Tongue (tissue), 2 donors: ENCODE data around the gene SOAT2. TPM values are rescaled to one million over a fixed set of nuclear protein-coding genes. Genes with fewer than 3 reads are reported as not detected.

Experiments used
- DNase-seq: peaks from one replicate; pipeline ENCODE4 v3.0.0-alpha.2; 2015
- total RNA-seq: library from RNA; depleted of rRNA; stranded (reverse); fragments of >200 nt; gene quantifications from one replicate; pipeline ENCODE4 v1.2.3, GENCODE V29; 2014

Gene SOAT2
- total RNA-seq, 1 donor from 2014 or later, result not detected

DNA sequence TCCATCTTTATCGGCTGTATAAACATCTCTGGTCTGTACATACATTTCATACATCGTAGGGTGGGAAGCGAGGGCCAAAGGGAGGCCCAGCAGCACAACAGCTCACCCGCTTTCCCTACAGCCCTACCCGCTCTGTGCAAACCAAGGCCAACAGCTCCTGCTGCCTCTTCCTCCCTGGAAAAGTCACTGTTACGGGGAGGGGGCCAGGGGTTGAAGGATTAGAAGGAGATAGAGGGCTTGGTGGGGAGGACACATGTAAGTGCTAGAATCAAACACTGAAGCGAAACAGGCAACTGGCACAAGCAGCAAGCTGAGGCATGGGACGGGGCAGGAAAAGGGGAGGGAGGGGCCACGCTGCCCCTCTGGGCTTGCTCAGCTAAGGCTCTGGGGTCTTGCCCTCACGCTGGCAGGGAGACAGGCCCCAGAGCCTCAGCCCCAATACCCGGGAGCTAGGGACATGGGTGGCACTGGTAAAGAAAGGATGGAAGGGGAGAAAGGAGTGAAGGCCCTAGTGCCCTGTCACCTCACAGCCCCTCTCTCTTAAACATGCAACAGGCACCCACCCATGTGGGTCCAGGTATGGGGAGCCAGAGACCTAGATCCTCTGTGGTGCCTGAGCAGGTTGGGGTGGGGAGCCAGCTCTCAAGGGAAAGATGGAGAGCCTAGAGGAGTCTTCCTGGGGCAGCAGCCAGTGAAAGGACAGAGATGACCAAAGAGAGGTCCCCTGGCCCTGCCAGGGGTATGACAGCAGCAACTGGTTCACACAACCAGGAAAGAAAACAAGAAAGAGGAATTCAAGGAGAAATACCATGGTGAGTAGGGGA, 38.5 kb upstream of the SOAT2 start:
- peak; percentile 4 for DNase-seq

DNA sequence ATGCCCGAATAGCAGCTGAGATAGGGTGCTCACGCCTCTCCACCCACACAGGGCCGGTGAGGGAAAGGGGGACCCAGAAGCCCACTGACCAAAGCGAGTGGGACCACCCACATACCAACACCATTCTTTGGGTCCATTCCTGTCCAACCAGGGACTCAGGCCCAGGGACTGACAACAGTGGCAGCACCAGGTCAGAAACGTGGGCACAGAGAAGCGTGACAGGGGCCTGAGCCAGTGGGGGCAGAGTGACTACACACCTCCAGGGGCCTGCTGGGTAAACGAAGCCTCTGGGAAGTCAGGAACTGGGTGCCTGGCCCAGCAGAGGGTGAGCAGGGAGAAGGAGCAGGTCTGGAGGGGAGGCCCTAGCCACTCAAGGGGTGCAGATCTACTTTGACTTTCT, 37.8 kb upstream of the SOAT2 start:
- DNase-seq, result peak; percentile 7

DNA sequence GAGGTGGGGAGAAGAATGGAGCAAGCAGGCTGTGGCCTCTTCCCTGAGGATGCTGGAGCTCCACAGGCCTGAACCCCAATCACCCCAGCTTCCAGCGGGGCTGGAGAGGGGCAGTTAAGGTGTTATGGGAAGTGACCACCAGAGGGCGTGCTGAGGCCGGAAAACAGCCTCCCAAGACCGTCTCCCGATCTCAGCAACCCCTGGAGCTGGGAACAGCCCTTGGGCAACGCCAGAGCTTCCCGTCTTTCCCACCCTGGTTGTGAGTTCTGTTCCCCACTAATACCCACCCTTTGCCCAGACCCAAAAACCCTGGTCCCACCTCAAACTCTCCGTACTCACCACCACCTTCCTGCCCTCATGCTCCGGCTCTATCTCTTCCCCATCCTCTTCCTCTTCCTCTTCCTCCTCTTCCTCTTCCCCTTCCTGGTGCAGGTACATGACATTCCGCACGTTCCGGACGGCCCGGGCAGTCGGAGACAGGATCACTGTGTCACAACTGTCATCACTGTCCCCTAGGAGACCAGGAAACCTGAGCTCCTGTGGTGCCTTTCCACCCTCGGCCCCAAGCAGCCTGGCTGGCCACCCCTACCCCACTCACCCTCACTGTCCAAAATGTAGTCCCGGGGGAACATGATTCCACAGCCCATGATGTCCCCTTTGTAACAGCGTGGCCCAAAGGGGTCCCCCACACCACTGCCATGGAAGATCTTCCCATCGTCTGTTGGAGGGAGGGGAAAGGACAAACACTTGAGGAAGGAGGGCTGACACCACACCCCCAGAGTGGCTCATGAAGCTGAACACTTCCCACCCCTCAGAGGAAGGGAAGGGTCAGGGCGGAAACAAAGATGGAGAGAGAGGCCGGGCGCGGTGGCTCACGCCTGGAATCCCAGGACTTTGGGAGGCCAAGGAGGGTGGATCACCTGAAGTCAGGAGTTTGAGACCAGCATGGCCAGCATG, 37.0 kb upstream of the SOAT2 start:
- DNase-seq, result peak; percentile 92

DNA sequence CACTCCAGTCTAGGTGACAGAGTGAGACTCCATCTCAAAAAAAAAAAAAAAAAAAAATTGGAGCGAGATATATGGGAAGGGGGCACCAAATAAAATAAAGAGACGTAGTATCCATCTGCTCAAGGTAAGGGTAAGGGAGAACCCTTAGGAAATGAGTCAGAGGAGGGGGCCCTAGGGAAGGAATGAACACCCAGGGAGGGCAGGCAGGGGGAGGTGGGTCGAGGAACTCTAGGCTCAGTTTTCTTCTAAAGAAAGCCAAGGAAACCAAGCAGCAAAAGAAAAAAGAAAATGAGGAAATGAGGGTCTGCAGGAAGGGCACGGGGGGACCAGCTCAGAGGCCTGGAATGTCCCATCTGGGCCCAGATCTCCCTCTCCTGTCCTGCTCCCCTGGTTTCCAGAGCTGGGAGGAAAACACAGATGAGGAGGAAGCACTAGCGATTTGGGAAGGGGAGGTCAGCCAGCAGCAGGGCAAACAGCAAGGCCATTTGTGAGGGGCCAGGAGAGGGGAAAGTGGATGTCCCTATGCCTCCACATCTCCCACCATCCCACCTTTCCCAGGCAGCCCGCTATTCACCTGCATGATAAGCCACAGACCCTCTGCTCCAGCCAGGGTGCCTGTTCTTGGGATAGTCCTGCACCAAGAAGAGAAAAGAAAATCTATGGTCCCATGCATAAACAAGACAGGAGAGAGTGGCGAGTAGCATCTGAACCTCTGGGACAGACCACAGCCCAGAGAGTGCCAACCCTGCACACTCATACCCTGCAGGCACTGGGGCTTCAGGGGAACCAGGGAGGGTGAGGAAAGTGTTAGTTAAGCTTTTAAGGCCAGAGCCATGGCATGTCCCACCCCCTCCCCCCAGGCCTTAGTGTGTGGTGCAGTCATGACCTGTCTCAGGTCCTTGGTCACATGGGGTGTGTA, 36.0 kb upstream of the SOAT2 start:
- DNase-seq, result peak; percentile 5

DNA sequence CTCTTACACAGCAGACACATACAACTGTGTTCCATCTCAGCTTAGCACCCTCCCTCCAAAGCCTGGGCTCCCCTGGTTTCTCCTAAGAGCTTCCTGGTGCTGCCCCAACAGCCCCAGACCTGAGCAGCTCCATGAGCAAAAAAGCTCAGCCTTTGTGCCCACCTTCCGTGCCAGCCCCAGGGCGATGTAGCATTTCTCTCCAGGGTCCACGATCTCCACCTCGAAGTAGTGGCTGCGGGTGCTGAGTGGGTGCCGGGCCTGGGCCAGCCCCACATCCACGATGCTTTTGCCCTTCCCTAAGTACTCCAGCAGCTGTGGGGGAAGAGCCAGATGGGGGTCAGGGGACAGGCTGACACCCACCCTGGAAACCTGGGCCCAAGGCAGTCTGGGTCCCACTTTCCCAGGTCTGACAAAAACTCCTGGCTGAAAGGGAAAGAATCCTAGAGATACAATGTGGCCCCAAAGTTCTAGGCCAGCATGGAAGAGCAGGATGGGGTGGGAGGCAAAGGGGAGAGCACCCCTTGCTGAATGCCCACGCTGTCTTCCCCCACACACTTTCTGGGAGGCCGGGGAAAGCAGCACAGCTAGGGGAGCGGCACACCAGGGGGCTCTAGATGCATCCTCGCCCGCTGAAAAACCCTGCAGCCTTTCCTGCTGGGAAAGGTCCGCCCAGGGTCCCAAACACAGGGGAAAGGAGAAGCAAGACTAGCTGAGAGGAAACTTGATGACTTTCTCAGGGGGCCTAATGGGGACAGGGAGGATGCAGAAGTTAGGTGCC, 35.1 kb upstream of the SOAT2 start:
- DNase-seq, result no peak

DNA sequence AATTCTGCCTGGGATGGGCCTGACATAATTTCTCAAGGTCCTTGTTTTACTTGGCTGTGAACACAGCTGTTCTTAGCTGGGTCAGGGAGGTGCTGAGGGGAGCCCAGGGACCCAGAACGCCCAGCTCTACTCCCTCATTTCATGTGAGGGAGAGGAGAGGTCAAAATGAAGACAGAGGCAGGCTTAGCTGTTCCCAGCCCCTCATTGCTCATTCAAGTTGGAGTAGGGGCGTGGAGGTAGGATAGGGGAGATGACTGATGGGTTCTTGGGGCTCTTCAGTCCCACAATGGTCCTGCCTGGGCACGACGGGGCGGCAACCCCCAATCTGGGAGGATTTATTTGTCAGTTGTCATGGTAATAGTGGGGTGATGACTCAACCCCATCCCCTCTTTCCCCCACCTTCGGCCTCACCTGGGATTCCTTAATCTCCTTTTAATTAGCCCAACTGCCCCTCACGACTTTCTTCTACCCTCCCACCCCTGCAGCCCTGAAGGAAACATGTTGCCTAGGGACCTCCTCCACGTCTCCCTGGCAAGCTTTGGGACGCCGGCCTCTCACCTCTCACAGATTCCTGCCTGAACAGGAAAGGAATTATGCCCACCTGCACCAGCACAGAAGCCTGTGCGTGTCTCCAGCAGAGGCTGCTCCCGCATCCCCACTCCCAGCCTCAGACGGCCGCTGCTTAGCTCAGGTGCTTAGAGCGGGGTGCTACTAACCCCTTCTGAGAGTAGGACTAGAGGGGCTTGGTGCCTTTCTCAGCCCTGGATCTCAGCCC, 34.3 kb upstream of the SOAT2 start:
- peak; percentile 66 for DNase-seq

DNA sequence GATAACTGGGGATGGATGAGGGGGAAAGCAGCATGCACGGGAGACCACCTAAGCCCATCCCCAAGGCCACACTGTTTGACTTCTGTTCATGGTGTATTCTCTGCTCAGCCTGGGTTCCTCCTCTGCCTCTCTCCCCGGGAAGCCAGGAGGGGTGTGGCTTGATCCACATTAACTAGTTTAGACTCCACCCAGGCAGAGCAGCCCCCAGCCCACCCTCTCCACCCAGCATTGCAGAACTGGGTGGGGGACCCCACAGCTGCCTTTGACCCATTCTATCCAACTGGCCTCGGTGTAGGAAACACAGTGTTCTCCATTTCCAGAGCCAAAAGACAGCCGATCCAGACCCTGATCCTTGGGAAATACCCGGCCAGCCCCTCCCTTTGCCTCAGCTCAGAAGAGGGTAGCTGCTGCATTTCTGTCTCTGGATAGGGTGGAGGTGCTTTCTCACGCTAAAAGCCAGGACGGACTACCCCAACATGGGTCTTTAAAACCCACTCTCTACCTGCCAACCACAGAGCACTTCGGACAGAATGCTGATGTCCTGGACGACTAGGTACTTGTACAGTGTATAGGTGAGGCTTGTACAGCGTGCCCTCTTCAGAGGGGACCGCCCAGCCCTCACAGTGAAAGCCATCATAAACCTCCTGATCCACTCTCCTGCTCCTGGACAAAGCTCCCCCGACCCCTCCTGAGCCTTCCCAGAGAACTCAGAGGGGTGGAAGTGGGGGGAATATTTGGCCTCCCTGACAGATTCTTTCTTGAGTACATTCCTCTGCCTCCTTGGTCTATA, 33.5 kb upstream of the SOAT2 start:
- DNase-seq, result peak; percentile 50

DNA sequence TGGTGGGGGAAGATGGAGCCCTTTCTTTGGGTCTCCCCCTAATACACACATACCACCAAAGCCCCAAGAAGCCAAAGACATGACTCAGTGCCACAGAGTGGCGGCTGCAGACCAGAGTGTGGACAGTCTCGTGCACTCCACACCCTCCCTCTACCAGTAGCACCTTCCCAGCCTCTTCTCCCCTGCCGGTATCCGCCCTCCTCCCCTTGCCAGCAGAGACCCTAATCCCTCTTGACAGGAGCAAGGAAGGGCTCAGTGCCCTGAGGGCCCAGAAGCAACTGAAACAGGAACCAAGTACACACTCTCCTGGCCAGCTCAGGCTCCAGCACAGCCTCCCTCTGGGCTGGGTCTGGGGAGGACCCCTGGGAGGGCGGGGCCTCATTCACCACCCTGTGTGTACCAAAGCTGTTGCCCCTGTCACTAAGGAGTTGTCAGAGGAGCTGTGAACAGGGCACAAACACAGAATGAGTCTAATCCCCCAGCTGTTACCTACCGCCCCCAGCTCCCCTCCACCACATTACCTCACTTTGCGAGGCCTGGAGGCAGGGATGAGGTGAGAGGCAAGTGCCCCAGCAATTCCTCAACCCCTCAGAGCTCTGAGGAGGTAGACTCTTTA, 32.3 kb upstream of the SOAT2 start:
- peak; percentile 82 for DNase-seq

DNA sequence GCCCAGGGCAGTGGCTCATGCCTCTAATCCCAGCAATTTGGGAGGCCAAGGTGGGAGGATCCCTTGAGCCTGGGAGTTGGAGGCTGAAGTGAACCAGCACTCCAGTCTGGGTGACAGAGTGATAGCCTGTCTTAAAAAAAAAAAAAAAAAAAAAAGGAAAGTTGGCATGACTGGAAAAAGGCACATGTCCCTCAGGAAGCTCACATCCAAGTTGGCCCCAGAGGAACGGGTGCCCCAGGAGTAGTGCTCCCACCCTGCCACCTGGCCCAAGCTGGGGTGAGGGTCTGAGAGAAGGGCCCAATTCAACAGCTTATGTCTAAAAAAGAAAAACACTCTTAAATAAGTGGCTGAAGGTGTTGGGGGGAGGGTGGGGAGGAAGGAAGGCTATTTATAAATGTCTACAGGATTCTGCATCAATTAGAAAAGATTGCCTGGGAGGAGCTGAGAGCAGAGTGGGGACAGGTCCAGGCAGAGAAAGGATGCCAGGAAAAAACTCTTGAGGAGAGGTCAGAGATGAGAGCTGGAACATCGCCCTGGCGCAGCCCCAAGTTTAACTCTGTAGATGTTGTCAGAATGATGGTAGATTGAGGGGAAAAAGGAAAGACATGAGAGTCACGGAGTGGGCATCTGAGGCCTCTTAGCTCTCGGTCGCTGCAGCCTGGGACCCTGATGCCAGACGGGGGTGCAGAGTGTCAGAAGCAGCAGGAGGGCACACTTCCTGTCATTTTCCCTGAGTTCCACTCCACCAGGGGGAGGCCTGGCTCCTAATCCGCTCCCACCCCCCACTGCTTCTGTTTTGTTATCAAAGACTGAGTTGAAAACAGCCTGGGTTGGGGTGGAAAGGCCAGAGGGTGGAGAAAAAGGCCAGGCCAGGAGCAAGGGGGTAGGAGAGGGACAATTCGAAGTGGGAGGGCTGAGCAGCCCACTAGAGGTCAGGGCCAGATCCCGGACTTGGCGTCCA, 31.4 kb upstream of the SOAT2 start:
- DNase-seq, result peak; percentile 87

DNA sequence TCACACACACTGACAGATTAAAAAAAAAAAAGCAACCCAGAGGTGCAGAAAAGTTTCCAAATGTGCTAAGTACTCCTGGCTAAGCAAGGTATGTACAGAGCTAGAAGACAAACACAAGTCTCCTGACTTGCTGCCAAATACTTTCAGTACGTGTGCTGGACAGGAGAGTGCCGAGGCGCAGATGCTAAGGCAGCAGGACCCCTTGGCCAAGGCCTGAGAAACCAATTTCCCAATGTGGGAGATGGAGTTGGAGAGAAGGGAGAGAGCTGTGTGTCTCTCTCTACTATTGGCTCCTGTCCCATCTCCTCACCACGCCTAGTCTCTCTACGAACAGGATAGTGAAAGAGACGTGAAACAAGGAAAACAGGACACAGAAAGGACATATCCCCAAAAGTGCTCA, 29.4 kb upstream of the SOAT2 start:
- peak; percentile 84 for DNase-seq

DNA sequence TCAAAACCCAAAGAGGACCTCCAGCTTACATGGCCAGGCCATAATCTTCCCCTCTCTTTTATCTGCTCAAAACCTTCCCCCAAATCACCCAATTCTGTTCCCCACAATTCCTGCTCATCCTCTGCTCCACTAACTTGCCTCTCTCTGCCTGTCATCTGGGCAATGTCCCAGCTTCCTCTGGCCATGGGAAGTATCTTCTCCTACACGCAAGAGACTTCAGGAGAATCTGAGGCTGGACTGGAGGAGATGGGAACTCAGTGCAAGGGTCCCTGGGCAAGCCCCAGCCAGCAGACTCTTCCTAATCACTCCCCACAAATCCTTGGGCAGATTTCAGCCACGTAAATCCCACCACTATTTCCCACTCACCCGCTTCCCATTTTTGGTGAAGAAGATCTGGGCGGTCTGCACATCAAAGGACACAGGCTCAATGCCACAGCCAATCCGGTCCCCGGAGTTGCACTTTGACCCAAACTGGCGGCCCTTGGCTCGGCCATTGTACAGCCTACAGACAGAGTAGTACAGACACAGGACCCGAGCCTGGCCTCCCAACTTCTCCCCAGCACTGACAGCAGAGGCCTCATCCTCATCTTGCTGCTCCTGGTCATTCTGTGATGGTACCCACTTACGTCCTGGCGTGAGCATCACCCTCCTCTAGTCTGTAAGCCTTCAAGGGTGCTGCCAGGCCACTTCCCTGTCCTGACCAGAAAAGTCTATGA, 28.8 kb upstream of the SOAT2 start:
- DNase-seq, result no peak

DNA sequence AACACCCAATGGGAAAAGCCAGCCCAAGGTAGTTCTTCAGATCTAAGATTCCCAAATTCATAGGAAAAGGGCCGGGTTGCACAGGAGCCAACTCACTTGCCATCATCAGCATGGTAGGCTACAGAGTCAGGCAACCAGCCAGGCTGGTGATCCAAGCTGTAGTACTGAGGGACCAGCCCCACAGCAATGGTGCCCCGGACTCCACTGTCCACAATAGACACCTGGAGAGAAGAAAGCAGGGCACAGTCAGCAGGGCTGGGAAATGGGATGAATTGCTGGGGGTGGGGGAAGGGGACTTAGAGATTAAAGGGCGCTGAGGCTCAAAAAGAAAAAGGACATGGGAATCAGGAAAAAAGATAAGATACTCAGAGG, 28.3 kb upstream of the SOAT2 start:
- DNase-seq, result no peak

DNA sequence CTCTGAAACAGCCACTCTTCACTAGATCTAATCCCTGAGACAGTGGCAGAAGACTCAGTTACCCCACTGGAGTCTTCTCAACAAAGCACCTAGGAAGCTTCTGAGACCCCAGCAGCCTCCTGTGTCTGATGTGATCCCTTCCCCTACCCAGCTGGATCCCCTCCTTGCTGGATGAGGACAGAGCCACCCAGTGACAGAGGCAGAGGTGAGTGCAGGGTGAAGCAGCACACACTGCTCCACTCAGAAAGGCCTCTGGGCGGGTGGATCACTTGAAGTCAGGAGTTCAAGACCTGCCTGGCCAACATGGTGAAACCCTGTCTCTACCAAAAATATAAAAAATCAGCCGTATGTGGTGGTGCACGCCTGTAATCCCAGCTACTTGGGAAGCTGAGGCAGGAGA, 26.8 kb upstream of the SOAT2 start:
- DNase-seq, result no peak

DNA sequence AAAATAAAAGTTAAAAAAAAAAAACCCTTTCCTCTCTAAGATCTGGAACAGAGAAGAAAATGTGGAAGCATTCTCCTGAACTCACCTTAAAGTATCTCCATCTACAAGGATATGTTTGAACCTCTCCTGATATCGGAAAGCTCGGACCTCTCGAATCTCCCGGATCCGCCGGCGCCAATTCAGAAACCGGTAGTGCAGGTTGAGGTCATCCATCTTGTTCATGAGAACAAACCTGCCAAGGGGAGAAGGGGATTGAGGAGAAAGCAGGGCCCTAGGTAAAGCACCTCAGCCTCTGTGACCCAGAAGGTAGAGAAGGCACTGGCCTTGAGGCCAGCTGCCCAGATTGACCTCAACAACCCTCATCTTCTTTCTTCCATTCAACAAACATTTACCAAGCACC, 26.3 kb upstream of the SOAT2 start:
- no peak for DNase-seq

DNA sequence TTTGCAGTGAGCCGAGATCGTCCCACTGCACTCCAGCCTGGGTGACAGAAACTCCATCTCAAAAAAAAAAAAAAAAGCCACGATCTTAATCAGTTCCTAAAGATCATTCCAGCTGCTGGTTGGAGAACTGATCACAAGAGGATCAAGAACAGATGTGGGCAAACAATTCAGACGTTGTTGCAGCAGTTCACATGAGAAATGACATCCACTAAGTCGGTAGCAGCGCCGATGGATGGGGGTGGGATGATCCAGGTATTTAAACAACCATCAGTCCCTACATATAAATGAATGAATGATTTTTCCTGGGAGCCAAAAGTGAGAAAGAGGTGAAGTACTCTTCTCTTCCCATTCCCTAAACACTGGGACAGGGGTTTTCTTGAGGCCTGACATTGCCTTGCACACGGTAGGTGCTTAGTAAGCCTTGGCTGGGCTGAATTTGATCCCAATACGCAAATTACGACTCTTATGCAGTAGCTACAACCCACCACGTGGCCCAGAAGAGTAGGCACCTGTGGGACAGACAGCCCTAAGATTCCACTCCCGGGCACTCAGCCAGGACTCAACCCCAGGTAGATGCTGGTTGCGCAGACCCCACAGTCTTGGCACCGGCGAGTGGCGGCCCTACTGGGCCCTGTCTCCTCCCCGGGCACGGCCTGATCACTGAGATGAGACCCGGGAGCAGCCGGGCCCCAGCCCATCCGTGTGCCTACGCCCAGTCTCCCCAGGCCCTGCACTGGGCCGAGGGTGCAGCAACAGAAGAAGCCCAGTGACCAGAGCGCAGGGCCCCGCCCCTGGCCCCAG, 24.7 kb upstream of the SOAT2 start:
- DNase-seq, result no peak
